T-helper 2 cell treated with Interferon-gamma antibody and Interleukin-4, amounts not matched to agents 5 μg/mL and 100 μg/mL, for 36 hours (primary cell): Measurements from ENCODE around the gene DGKE.

Experiments
- DNase-seq: peaks from one replicate; pipeline ENCODE4 v3.0.0; 2021; ENCODE audit warnings: low spot score
- H3K27ac Mint-ChIP-seq: one replicate; pipeline ENCODE4 v1.8.0; 2021; ENCODE audit warnings: mild to moderate bottlenecking, mixed read lengths
- H3K27me3 Mint-ChIP-seq: one replicate; pipeline ENCODE4 v1.8.0; 2021; ENCODE audit warnings: low read depth, mixed read lengths
- H3K36me3 Mint-ChIP-seq: one replicate; pipeline ENCODE4 v1.8.0; 2021; ENCODE audit warnings: low read depth, mixed read lengths
- H3K4me1 Mint-ChIP-seq: one replicate; pipeline ENCODE4 v1.8.0; 2021; ENCODE audit warnings: low read depth, mixed read lengths
- H3K4me3 Mint-ChIP-seq: one replicate; pipeline ENCODE4 v1.8.0; 2022; ENCODE audit warnings: mild to moderate bottlenecking, moderate library complexity, mixed read lengths
- H3K9me3 Mint-ChIP-seq: one replicate; pipeline ENCODE4 v1.8.0; 2021; ENCODE audit warnings: mixed read lengths

Gene DGKE

GRCh38 chr17:56896968-56897359, 63.0 kb downstream of the DGKE start:
- peaks cover 82% of the 10 kb centered on the region for H3K36me3 Mint-ChIP-seq
- H3K4me3 Mint-ChIP-seq, result no peak overlapping the region
- H3K27ac Mint-ChIP-seq, result no peak overlapping the region
- no peak for DNase-seq
- H3K27me3 Mint-ChIP-seq, result no peaks in the 10 kb centered on the region
- peaks cover 6% of the 10 kb centered on the region for H3K4me1 Mint-ChIP-seq
- H3K9me3 Mint-ChIP-seq, result no peaks in the 10 kb centered on the region

GRCh38 chr17:56897646-56898424, 63.9 kb downstream of the DGKE start:
- no peak overlapping the region for H3K4me3 Mint-ChIP-seq
- peaks cover 83% of the 10 kb centered on the region for H3K36me3 Mint-ChIP-seq
- no peak overlapping the region for H3K27ac Mint-ChIP-seq
- peaks cover 6% of the 10 kb centered on the region for H3K4me1 Mint-ChIP-seq
- no peak for DNase-seq
- no peaks in the 10 kb centered on the region for H3K27me3 Mint-ChIP-seq
- H3K9me3 Mint-ChIP-seq, result no peaks in the 10 kb centered on the region

GRCh38 chr17:56898874-56899273, 64.9 kb downstream of the DGKE start:
- no peak overlapping the region for H3K4me3 Mint-ChIP-seq
- no peaks in the 10 kb centered on the region for H3K9me3 Mint-ChIP-seq
- H3K4me1 Mint-ChIP-seq, result peaks cover 6% of the 10 kb centered on the region
- DNase-seq, result no peak
- H3K27ac Mint-ChIP-seq, result no peak overlapping the region
- H3K27me3 Mint-ChIP-seq, result no peaks in the 10 kb centered on the region
- peaks cover 81% of the 10 kb centered on the region for H3K36me3 Mint-ChIP-seq

GRCh38 chr17:56899403-56899802, 65.5 kb downstream of the DGKE start:
- Mint-ChIP-seq H3K27me3 (no peaks in the 10 kb centered on the region), H3K9me3 (no peaks in the 10 kb centered on the region), H3K4me3 (no peak overlapping the region), H3K27ac (no peak overlapping the region), H3K36me3 (peaks cover 85% of the 10 kb centered on the region), H3K4me1 (peaks cover 7% of the 10 kb centered on the region)
- DNase-seq, result no peak

GRCh38 chr17:56902348-56902747, 68.4 kb downstream of the DGKE start:
- Mint-ChIP-seq H3K4me1 (peaks cover 12% of the 10 kb centered on the region), H3K9me3 (no peaks in the 10 kb centered on the region), H3K27me3 (no peaks in the 10 kb centered on the region), H3K36me3 (peaks cover 79% of the 10 kb centered on the region), H3K4me3 (no peak overlapping the region), H3K27ac (no peak overlapping the region)
- no peak for DNase-seq

- peaks cover 20% of the 10 kb centered on the region for H3K4me1 Mint-ChIP-seq
- no peak overlapping the region for H3K4me3 Mint-ChIP-seq
- no peaks in the 10 kb centered on the region for H3K27me3 Mint-ChIP-seq
- H3K9me3 Mint-ChIP-seq, result no peaks in the 10 kb centered on the region
- no peak overlapping the region for H3K27ac Mint-ChIP-seq
- DNase-seq, result no peak
- H3K36me3 Mint-ChIP-seq, result peaks cover 78% of the 10 kb centered on the region
These were observed 69.6 kb downstream of the DGKE start for GRCh38 chr17:56903560-56903959.

GRCh38 chr17:56908001-56908542, 74.1 kb downstream of the DGKE start:
- Mint-ChIP-seq H3K9me3 (no peaks in the 10 kb centered on the region), H3K27ac (peak overlapping the region; percentile 81), H3K4me3 (peak overlapping the region; percentile 69), H3K4me1 (peaks cover 51% of the 10 kb centered on the region), H3K36me3 (peaks cover 66% of the 10 kb centered on the region), H3K27me3 (no peaks in the 10 kb centered on the region)
- peak; percentile 32 for DNase-seq

GRCh38 chr17:56909742-56910508, 76.0 kb downstream of the DGKE start:
- Mint-ChIP-seq H3K4me3 (peak overlapping the region; percentile 87), H3K36me3 (peaks cover 49% of the 10 kb centered on the region), H3K27me3 (no peaks in the 10 kb centered on the region), H3K4me1 (peaks cover 50% of the 10 kb centered on the region), H3K27ac (peak overlapping the region; percentile 50), H3K9me3 (no peaks in the 10 kb centered on the region)
- DNase-seq, result no peak

- no peaks in the 10 kb centered on the region for H3K9me3 Mint-ChIP-seq
- peak overlapping the region; percentile 87 for H3K4me3 Mint-ChIP-seq
- DNase-seq, result no peak
- H3K27me3 Mint-ChIP-seq, result no peaks in the 10 kb centered on the region
- H3K4me1 Mint-ChIP-seq, result peaks cover 55% of the 10 kb centered on the region
- peak overlapping the region; percentile 50 for H3K27ac Mint-ChIP-seq
- peaks cover 49% of the 10 kb centered on the region for H3K36me3 Mint-ChIP-seq
These were observed 76.7 kb downstream of the DGKE start for GRCh38 chr17:56910509-56911235.

GRCh38 chr17:56912105-56912999, 78.4 kb downstream of the DGKE start:
- DNase-seq, result no peak
- Mint-ChIP-seq H3K4me1 (peaks cover 59% of the 10 kb centered on the region), H3K27ac (peak overlapping the region; percentile 90), H3K36me3 (peaks cover 37% of the 10 kb centered on the region), H3K4me3 (peak overlapping the region; percentile 87), H3K9me3 (peaks cover 6% of the 10 kb centered on the region), H3K27me3 (no peaks in the 10 kb centered on the region)

- Mint-ChIP-seq H3K4me1 (peaks cover 55% of the 10 kb centered on the region), H3K4me3 (peak overlapping the region; percentile 87), H3K27me3 (no peaks in the 10 kb centered on the region), H3K36me3 (peaks cover 36% of the 10 kb centered on the region), H3K27ac (peak overlapping the region; percentile 90), H3K9me3 (peaks cover 12% of the 10 kb centered on the region)
- DNase-seq, result no peak
These were observed 79.0 kb downstream of the DGKE start for GRCh38 chr17:56913000-56913311.

GRCh38 chr17:56913353-56913866, 79.5 kb downstream of the DGKE start:
- DNase-seq, result no peak
- H3K36me3 Mint-ChIP-seq, result peaks cover 32% of the 10 kb centered on the region
- peak overlapping the region; percentile 90 for H3K27ac Mint-ChIP-seq
- peak overlapping the region; percentile 87 for H3K4me3 Mint-ChIP-seq
- peaks cover 51% of the 10 kb centered on the region for H3K4me1 Mint-ChIP-seq
- H3K27me3 Mint-ChIP-seq, result no peaks in the 10 kb centered on the region
- H3K9me3 Mint-ChIP-seq, result peaks cover 12% of the 10 kb centered on the region
